Neural cell (in vitro differentiated cells): ENCODE measurements around the gene GNE.

ENCODE experiments used
- EP300 ChIP-seq: fragments of 450-650 bp; conservative IDR thresholded peaks from 2 replicates; pipeline ENCODE4 v1.6.1; 2014; ENCODE audit warnings: antibody characterized with exemption, mild to moderate bottlenecking, moderate library complexity; ENCODE audit not compliant: poor library complexity, severe bottlenecking
- EZH2 ChIP-seq: fragments of 200-600, 300-800 bp; shearing (Covaris generic), sonication (generic); IDR thresholded peaks from 2 replicates; pipeline ENCODE4 v1.6.1; 2014; ENCODE audit warnings: antibody characterized with exemption, low read length, borderline replicate concordance, mild to moderate bottlenecking; ENCODE audit not compliant: insufficient read depth, poor library complexity, severe bottlenecking
- POLR2AphosphoS5 ChIP-seq: IDR thresholded peaks from 2 replicates; pipeline ENCODE4 v1.6.1; 2012
- RAD21 ChIP-seq: fragments of 450-650 bp; conservative IDR thresholded peaks from 2 replicates; pipeline ENCODE4 v1.6.1; 2014; ENCODE audit warnings: antibody characterized with exemption, mild to moderate bottlenecking, moderate library complexity
- SMC3 ChIP-seq: fragments of 450-650 bp; conservative IDR thresholded peaks from 2 replicates; pipeline ENCODE4 v1.6.1; 2014; ENCODE audit warnings: antibody characterized with exemption, mild to moderate bottlenecking, moderate library complexity; ENCODE audit not compliant: poor library complexity
- TAF1 ChIP-seq: IDR thresholded peaks from 2 replicates; pipeline ENCODE4 v1.6.1; 2012; ENCODE audit warnings: low read depth
- TF ChIP-seq, protein P1 (sequence below): fragments of 450-650 bp; IDR thresholded peaks from 2 replicates; pipeline ENCODE4 v1.5.1; 2014; ENCODE audit warnings: antibody characterized with exemption, mild to moderate bottlenecking, moderate library complexity; ENCODE audit not compliant: poor library complexity, severe bottlenecking
- TF ChIP-seq, protein P2 (sequence below): IDR thresholded peaks from 2 replicates; pipeline ENCODE4 v1.6.1; 2012; ENCODE audit warnings: borderline replicate concordance

GRCh38 chr9:36293171-36293570 is 34.9 kb upstream of the GNE start:
- TF ChIP-seq POLR2AphosphoS5 = no peak
- TF ChIP-seq, protein P1, sequence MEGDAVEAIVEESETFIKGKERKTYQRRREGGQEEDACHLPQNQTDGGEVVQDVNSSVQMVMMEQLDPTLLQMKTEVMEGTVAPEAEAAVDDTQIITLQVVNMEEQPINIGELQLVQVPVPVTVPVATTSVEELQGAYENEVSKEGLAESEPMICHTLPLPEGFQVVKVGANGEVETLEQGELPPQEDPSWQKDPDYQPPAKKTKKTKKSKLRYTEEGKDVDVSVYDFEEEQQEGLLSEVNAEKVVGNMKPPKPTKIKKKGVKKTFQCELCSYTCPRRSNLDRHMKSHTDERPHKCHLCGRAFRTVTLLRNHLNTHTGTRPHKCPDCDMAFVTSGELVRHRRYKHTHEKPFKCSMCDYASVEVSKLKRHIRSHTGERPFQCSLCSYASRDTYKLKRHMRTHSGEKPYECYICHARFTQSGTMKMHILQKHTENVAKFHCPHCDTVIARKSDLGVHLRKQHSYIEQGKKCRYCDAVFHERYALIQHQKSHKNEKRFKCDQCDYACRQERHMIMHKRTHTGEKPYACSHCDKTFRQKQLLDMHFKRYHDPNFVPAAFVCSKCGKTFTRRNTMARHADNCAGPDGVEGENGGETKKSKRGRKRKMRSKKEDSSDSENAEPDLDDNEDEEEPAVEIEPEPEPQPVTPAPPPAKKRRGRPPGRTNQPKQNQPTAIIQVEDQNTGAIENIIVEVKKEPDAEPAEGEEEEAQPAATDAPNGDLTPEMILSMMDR = no peak
- TF ChIP-seq EZH2 = no peak
- TF ChIP-seq SMC3 = no peak
- TF ChIP-seq, protein P2, sequence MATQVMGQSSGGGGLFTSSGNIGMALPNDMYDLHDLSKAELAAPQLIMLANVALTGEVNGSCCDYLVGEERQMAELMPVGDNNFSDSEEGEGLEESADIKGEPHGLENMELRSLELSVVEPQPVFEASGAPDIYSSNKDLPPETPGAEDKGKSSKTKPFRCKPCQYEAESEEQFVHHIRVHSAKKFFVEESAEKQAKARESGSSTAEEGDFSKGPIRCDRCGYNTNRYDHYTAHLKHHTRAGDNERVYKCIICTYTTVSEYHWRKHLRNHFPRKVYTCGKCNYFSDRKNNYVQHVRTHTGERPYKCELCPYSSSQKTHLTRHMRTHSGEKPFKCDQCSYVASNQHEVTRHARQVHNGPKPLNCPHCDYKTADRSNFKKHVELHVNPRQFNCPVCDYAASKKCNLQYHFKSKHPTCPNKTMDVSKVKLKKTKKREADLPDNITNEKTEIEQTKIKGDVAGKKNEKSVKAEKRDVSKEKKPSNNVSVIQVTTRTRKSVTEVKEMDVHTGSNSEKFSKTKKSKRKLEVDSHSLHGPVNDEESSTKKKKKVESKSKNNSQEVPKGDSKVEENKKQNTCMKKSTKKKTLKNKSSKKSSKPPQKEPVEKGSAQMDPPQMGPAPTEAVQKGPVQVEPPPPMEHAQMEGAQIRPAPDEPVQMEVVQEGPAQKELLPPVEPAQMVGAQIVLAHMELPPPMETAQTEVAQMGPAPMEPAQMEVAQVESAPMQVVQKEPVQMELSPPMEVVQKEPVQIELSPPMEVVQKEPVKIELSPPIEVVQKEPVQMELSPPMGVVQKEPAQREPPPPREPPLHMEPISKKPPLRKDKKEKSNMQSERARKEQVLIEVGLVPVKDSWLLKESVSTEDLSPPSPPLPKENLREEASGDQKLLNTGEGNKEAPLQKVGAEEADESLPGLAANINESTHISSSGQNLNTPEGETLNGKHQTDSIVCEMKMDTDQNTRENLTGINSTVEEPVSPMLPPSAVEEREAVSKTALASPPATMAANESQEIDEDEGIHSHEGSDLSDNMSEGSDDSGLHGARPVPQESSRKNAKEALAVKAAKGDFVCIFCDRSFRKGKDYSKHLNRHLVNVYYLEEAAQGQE = no peak
- no peak for TF ChIP-seq EP300
- TF ChIP-seq TAF1 = no peak
- no peak for TF ChIP-seq RAD21
